Measurements from ENCODE around the gene MLPH.

Gene MLPH

GRCh38 chr2:237479747-237480146, 7.3 kb upstream of the MLPH start:
- Histone ChIP-seq H3K9me3 (ENCODE audit: control insufficient read depth, insufficient read depth, low read length) (no peaks in the 10 kb centered on the region), H3K36me3 (ENCODE audit: insufficient read depth, low read length) (no peaks in the 10 kb centered on the region), H3K9ac (ENCODE audit: low read depth, low read length) (no peak overlapping the region), H3K4me1 (ENCODE audit: insufficient read depth, low read length) (peaks cover 8% of the 10 kb centered on the region; the same call in 1 of the 2 replicates)

GRCh38 chr2:237480556-237480955, 6.5 kb upstream of the MLPH start:
- no peak overlapping the region for H3K9ac ChIP-seq (ENCODE audit: low read depth, low read length)
- no peaks in the 10 kb centered on the region for H3K36me3 ChIP-seq (ENCODE audit: insufficient read depth, low read length)
- no peaks in the 10 kb centered on the region for H3K9me3 ChIP-seq (ENCODE audit: control insufficient read depth, insufficient read depth, low read length)
- H3K4me1 ChIP-seq (ENCODE audit: insufficient read depth, low read length), result peaks cover 8% of the 10 kb centered on the region; the same call in 1 of the 2 replicates

- Histone ChIP-seq H3K36me3 (ENCODE audit: insufficient read depth, low read length) (no peaks in the 10 kb centered on the region), H3K9ac (ENCODE audit: low read depth, low read length) (no peak overlapping the region), H3K9me3 (ENCODE audit: control insufficient read depth, insufficient read depth, low read length) (no peaks in the 10 kb centered on the region), H3K4me1 (ENCODE audit: insufficient read depth, low read length) (peaks cover 8% of the 10 kb centered on the region; the same call in 1 of the 2 replicates)
These were observed 6.0 kb upstream of the MLPH start for GRCh38 chr2:237480988-237481525.

- H3K36me3 ChIP-seq (ENCODE audit: insufficient read depth, low read length), result no peaks in the 10 kb centered on the region
- no peaks in the 10 kb centered on the region for H3K9me3 ChIP-seq (ENCODE audit: control insufficient read depth, insufficient read depth, low read length)
- no peak overlapping the region for H3K9ac ChIP-seq (ENCODE audit: low read depth, low read length)
- H3K4me1 ChIP-seq (ENCODE audit: insufficient read depth, low read length), result peaks cover 8% of the 10 kb centered on the region; the same call in 1 of the 2 replicates
These were observed 4.6 kb upstream of the MLPH start for GRCh38 chr2:237482485-237482884.

- Histone ChIP-seq H3K9ac (ENCODE audit: low read depth, low read length) (no peak overlapping the region), H3K36me3 (ENCODE audit: insufficient read depth, low read length) (no peaks in the 10 kb centered on the region), H3K4me1 (ENCODE audit: insufficient read depth, low read length) (peaks cover 8% of the 10 kb centered on the region; the same call in 1 of the 2 replicates), H3K9me3 (ENCODE audit: control insufficient read depth, insufficient read depth, low read length) (no peaks in the 10 kb centered on the region)
These were observed 3.9 kb upstream of the MLPH start for GRCh38 chr2:237483018-237483731.

GRCh38 chr2:237485304-237485703, 1.7 kb upstream of the MLPH start:
- no peaks in the 10 kb centered on the region for H3K36me3 ChIP-seq (ENCODE audit: insufficient read depth, low read length)
- H3K4me1 ChIP-seq (ENCODE audit: insufficient read depth, low read length), result peaks cover 16% of the 10 kb centered on the region
- no peaks in the 10 kb centered on the region for H3K9me3 ChIP-seq (ENCODE audit: control insufficient read depth, insufficient read depth, low read length)
- no peak overlapping the region for H3K9ac ChIP-seq (ENCODE audit: low read depth, low read length)

GRCh38 chr2:237485844-237486243, 1.2 kb upstream of the MLPH start:
- Histone ChIP-seq H3K36me3 (ENCODE audit: insufficient read depth, low read length) (no peaks in the 10 kb centered on the region), H3K4me1 (ENCODE audit: insufficient read depth, low read length) (peaks cover 16% of the 10 kb centered on the region), H3K9ac (ENCODE audit: low read depth, low read length) (no peak overlapping the region; the same call in 1 of the 2 replicates), H3K9me3 (ENCODE audit: control insufficient read depth, insufficient read depth, low read length) (no peaks in the 10 kb centered on the region)

- H3K9me3 ChIP-seq (ENCODE audit: control insufficient read depth, insufficient read depth, low read length), result 0 out of 2 replicates have a peak, but pooled peaks cover under 1% of the 10 kb centered on the region
- H3K4me1 ChIP-seq (ENCODE audit: insufficient read depth, low read length), result peaks cover 16% of the 10 kb centered on the region
- H3K9ac ChIP-seq (ENCODE audit: low read depth, low read length), result peak overlapping the region; percentile 70; the same call in 1 of the 2 replicates
- no peaks in the 10 kb centered on the region for H3K36me3 ChIP-seq (ENCODE audit: insufficient read depth, low read length)
These were observed 675 bp upstream of the MLPH start for GRCh38 chr2:237486334-237486818.

GRCh38 chr2:237487496-237487895, 445 bp downstream of the MLPH start:
- peak overlapping the region; percentile 70 for H3K9ac ChIP-seq (ENCODE audit: low read depth, low read length)
- peaks cover 16% of the 10 kb centered on the region for H3K4me1 ChIP-seq (ENCODE audit: insufficient read depth, low read length)
- peaks cover 7% of the 10 kb centered on the region; the same call in 1 of the 2 replicates for H3K9me3 ChIP-seq (ENCODE audit: control insufficient read depth, insufficient read depth, low read length)
- H3K36me3 ChIP-seq (ENCODE audit: insufficient read depth, low read length), result no peaks in the 10 kb centered on the region

GRCh38 chr2:237488295-237488694, 1.2 kb downstream of the MLPH start:
- Histone ChIP-seq H3K4me1 (ENCODE audit: insufficient read depth, low read length) (peaks cover 8% of the 10 kb centered on the region), H3K9me3 (ENCODE audit: control insufficient read depth, insufficient read depth, low read length) (peaks cover 7% of the 10 kb centered on the region; the same call in 1 of the 2 replicates), H3K36me3 (ENCODE audit: insufficient read depth, low read length) (no peaks in the 10 kb centered on the region), H3K9ac (ENCODE audit: low read depth, low read length) (no peak overlapping the region)

- H3K9me3 ChIP-seq (ENCODE audit: control insufficient read depth, insufficient read depth, low read length), result peaks cover 7% of the 10 kb centered on the region; the same call in 1 of the 2 replicates
- no peak overlapping the region for H3K9ac ChIP-seq (ENCODE audit: low read depth, low read length)
- H3K4me1 ChIP-seq (ENCODE audit: insufficient read depth, low read length), result peaks cover 8% of the 10 kb centered on the region; the same call in 1 of the 2 replicates
- no peaks in the 10 kb centered on the region for H3K36me3 ChIP-seq (ENCODE audit: insufficient read depth, low read length)
These were observed 2.1 kb downstream of the MLPH start for GRCh38 chr2:237488901-237489860.

GRCh38 chr2:237490009-237490711, 3.1 kb downstream of the MLPH start:
- Histone ChIP-seq H3K4me1 (ENCODE audit: insufficient read depth, low read length) (peaks cover 8% of the 10 kb centered on the region; the same call in 1 of the 2 replicates), H3K36me3 (ENCODE audit: insufficient read depth, low read length) (no peaks in the 10 kb centered on the region), H3K9ac (ENCODE audit: low read depth, low read length) (no peak overlapping the region), H3K9me3 (ENCODE audit: control insufficient read depth, insufficient read depth, low read length) (peaks cover 7% of the 10 kb centered on the region; the same call in 1 of the 2 replicates)

- H3K9ac ChIP-seq (ENCODE audit: low read depth, low read length), result no peak overlapping the region
- no peaks in the 10 kb centered on the region for H3K36me3 ChIP-seq (ENCODE audit: insufficient read depth, low read length)
- peaks cover 8% of the 10 kb centered on the region; the same call in 1 of the 2 replicates for H3K4me1 ChIP-seq (ENCODE audit: insufficient read depth, low read length)
- peaks cover 7% of the 10 kb centered on the region; the same call in 1 of the 2 replicates for H3K9me3 ChIP-seq (ENCODE audit: control insufficient read depth, insufficient read depth, low read length)
These were observed 3.7 kb downstream of the MLPH start for GRCh38 chr2:237490795-237491194.

Measured in ES-I3 (cell line).